ENCODE results near the gene NCK1.

Gene NCK1

DNA sequence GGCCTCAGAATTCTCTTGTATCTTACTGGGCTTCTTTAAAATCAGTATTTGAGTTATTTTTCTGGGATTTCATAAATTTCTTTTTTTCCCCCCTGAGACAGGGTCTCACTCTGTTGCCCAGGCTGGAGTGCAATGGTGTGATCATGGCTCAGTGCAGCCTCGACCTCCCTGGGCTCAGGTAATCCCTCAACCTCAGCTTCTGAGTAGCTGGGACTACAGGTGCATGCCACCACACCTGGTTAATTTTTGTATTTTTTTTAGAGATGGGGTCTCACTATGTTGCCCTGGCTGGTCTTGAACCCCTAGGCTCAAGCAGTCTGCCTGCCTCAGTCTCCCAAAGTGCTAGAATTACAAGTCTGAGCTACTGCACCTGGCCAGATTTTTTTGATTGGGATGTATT is 43.5 kb downstream of the NCK1 start:
- Mint-ChIP-seq H3K27me3 (no peaks in the 10 kb centered on the region), H3K36me3 (peaks cover 13% of the 10 kb centered on the region), H3K4me3 (no peak overlapping the region), H3K9me3 (peaks cover 6% of the 10 kb centered on the region), H3K27ac (no peak overlapping the region), H3K4me1 (peaks cover 51% of the 10 kb centered on the region)
- ATAC-seq (ENCODE audit: low read depth) (no peak), DNase-seq (ENCODE audit: low spot score in 2 of 2) (no peak)

DNA sequence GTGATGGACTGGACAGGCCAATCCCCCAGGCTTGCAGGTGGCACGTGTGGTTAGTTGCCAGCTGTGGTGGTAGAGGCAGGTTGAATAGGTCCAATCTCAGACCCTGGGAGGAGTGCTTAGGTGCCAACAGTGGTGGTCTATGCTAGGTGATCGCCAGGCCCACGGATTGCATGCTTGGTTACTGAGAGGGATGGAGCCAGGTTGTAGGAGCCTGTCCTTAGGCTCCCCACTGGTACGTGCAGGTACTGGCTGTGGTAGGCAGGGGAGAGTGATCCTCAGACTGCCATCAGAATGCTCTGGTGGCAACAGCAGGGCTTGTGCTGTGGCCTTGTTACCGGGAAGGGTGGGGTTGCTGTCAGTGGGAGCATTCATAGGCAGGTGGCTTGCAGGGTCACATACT is 44.7 kb downstream of the NCK1 start:
- peaks cover 8% of the 10 kb centered on the region for H3K9me3 Mint-ChIP-seq
- no peak for ATAC-seq (ENCODE audit: low read depth)
- H3K36me3 Mint-ChIP-seq, result peaks cover 19% of the 10 kb centered on the region
- H3K27me3 Mint-ChIP-seq, result no peaks in the 10 kb centered on the region
- H3K27ac Mint-ChIP-seq, result no peak overlapping the region
- H3K4me1 Mint-ChIP-seq, result peaks cover 43% of the 10 kb centered on the region
- DNase-seq (ENCODE audit: low spot score in 2 of 2), result no peak
- no peak overlapping the region for H3K4me3 Mint-ChIP-seq

DNA sequence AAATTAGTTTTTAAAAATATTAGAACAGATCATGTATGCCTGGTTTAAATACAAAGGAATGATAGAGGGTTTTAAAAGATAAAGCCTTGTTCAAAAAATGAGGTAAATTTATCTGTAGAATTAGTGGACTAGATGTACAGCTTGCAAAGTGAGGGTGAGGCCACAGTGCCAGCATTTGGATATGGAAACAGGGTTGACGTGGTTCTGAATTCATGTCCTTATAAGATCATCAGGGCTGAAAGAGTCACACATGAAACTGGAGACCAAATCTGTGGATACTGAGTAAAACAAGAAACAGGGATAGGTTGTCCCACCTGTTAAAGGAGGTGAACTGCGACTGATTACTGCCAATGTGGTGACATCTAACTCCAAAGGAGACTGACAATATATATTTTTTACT is 46.3 kb downstream of the NCK1 start:
- no peak for ATAC-seq (ENCODE audit: low read depth)
- Mint-ChIP-seq H3K9me3 (peaks cover 4% of the 10 kb centered on the region), H3K4me1 (peaks cover 36% of the 10 kb centered on the region), H3K4me3 (no peak overlapping the region), H3K36me3 (peaks cover 26% of the 10 kb centered on the region), H3K27ac (no peak overlapping the region), H3K27me3 (no peaks in the 10 kb centered on the region)
- no peak for DNase-seq (ENCODE audit: low spot score in 2 of 2)

DNA sequence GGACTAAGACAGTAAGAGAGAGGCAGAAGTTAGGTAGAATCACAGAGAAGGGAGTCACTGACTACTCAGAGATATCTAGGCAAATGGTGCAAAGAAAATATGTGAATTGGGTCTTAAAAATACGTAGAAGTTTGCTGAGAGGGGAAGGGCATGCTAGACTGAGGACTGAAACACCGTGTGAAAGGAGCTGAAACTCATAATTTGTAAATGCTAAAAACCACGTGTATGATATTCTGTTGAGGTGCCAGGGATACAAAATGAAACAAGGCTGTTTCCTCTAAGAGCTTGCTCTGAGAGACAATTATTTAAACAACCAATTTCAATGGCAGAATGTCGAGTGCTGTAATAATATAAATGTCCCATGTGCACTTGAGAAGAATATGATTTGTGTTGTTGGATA is 47.2 kb downstream of the NCK1 start:
- ATAC-seq (ENCODE audit: low read depth), result no peak
- Mint-ChIP-seq H3K9me3 (peaks cover 2% of the 10 kb centered on the region), H3K27me3 (no peaks in the 10 kb centered on the region), H3K4me3 (no peak overlapping the region), H3K36me3 (peaks cover 23% of the 10 kb centered on the region), H3K4me1 (peaks cover 36% of the 10 kb centered on the region), H3K27ac (peak overlapping the region; percentile 8)
- no peak for DNase-seq (ENCODE audit: low spot score in 2 of 2)

DNA sequence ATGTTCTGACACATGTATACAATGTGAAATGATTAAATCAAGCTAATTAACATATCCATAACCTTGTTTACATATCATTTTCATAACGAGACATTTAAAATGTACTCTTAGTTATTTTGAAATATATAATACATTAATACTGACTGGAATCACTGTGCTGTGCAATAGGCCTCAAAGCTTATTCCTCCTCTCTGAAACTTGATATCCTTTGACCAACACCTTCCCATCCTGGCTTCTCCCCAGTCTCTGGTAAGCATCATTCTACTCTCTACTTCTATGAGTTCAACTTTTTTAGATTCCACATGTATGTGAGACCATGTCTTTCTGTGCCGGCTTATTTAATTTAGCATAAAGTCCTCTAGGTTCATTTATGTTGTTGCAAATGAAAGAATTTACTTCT is 48.7 kb downstream of the NCK1 start:
- peak overlapping the region; percentile 7 for H3K27ac Mint-ChIP-seq
- no peak for ATAC-seq (ENCODE audit: low read depth)
- peaks cover 43% of the 10 kb centered on the region for H3K4me1 Mint-ChIP-seq
- DNase-seq (ENCODE audit: low spot score in 2 of 2), result no peak
- peaks cover 2% of the 10 kb centered on the region for H3K9me3 Mint-ChIP-seq
- no peaks in the 10 kb centered on the region for H3K27me3 Mint-ChIP-seq
- no peak overlapping the region for H3K4me3 Mint-ChIP-seq
- H3K36me3 Mint-ChIP-seq, result peaks cover 23% of the 10 kb centered on the region

DNA sequence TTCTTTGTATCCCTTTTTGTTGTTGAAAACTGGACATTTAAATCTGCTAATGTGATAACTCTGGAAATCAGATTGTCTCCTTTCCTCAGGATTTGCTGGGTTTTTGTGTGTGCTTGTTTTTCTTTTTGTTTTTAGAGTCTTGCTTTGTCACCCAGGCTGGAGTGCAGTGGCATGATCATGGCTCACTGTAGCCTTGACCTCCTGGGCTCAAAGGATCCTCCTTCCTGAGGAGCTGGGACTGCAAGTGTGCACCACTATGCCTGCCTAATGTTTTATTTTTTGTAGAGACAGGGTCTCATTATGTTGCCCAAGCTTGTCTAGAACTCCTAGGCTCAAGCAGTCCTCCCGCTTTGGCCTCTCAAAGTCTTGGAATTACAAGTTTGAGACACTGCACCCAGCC is 51.2 kb downstream of the NCK1 start:
- Mint-ChIP-seq H3K9me3 (peaks cover 2% of the 10 kb centered on the region), H3K36me3 (peaks cover 17% of the 10 kb centered on the region), H3K27ac (no peak overlapping the region), H3K4me1 (peaks cover 38% of the 10 kb centered on the region), H3K27me3 (no peaks in the 10 kb centered on the region), H3K4me3 (no peak overlapping the region)
- DNase-seq (ENCODE audit: low spot score in 2 of 2), result no peak
- no peak for ATAC-seq (ENCODE audit: low read depth)

DNA sequence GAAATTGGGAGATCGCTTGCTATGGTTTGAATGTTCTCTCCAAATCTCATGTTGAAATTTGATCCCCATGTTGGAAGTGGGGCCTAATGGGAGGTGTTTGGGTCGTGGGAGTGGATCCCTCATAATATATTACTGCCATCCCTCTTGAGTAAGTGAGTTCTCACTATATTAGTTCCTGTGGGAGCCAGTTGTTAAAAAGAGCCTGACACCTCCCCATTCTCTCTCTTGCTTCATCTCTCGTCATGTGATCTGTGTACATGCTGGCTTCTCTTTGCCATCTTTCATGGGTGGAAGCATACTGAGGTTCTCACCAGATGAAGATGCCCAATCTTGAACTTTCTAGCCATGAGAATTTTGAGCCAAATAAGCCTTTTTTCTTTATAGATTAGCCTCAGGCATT is 52.7 kb downstream of the NCK1 start:
- Mint-ChIP-seq H3K4me1 (peaks cover 30% of the 10 kb centered on the region), H3K4me3 (no peak overlapping the region), H3K27ac (no peak overlapping the region), H3K9me3 (peaks cover 2% of the 10 kb centered on the region), H3K36me3 (peaks cover 17% of the 10 kb centered on the region), H3K27me3 (no peaks in the 10 kb centered on the region)
- no peak for ATAC-seq (ENCODE audit: low read depth)
- DNase-seq (ENCODE audit: low spot score in 2 of 2), result no peak

DNA sequence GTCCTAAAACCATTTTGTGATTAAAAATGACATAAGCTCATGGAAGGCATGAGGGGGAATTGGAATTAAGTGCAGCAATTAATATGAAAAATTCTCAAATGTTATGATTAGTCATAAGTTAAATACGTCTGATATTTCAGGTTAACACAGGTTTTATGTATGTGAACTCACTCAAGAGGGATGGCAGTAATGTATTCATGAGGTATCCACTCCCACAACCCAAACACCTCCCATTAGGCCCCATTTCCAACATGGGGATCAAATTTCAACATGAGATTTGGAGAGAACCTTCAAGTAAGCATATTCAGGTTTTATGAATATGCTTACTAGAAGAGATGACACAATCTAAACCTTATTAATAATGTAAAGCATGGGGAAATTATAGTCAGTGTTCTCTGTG is 54.2 kb downstream of the NCK1 start:
- ATAC-seq (ENCODE audit: low read depth), result no peak
- Mint-ChIP-seq H3K27ac (no peak overlapping the region), H3K4me3 (no peak overlapping the region), H3K9me3 (peaks cover 2% of the 10 kb centered on the region), H3K4me1 (peaks cover 32% of the 10 kb centered on the region), H3K36me3 (peaks cover 16% of the 10 kb centered on the region), H3K27me3 (no peaks in the 10 kb centered on the region)
- DNase-seq (ENCODE audit: low spot score in 2 of 2), result no peak

DNA sequence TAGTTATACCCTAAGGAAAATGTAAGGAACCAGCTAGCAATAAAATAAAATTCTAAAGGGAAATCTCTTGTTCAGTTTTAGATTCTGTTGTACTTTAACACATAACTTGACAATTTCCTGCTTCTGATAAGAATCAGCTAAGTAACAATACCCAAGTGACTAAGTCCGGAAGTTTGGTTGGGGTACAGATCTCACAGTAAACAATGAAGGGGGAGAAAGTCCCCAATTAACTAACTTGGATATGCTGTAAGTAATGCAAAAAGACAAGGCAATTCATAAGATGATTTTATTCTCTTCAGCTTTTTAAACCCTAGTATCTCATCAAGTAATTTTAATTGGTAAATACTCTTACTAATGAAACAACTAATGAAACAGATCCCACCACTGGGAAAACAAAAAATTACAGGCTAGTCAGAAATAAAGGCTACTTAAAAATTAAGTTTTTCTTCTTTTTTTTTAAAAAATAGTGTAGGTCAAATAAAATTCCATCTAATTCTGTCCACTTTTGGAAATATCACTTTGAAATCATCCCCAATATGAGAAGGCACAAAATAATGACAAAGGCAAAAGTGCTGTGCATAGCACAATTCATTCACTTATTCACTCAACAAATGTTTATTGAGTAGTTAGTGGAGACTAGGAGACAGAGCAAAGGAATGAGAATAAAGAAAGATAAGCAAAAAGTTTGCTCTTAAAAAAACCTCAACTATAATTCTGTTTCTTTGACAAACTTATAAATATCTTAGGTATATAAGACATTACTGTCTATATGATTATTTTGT is 58.0 kb downstream of the NCK1 start:
- Mint-ChIP-seq H3K4me1 (peaks cover 43% of the 10 kb centered on the region), H3K4me3 (no peak overlapping the region), H3K36me3 (peaks cover 6% of the 10 kb centered on the region), H3K27ac (no peak overlapping the region), H3K27me3 (no peaks in the 10 kb centered on the region), H3K9me3 (peaks cover 2% of the 10 kb centered on the region)
- no peak for DNase-seq (ENCODE audit: low spot score in 2 of 2)
- ATAC-seq (ENCODE audit: low read depth), result no peak

DNA sequence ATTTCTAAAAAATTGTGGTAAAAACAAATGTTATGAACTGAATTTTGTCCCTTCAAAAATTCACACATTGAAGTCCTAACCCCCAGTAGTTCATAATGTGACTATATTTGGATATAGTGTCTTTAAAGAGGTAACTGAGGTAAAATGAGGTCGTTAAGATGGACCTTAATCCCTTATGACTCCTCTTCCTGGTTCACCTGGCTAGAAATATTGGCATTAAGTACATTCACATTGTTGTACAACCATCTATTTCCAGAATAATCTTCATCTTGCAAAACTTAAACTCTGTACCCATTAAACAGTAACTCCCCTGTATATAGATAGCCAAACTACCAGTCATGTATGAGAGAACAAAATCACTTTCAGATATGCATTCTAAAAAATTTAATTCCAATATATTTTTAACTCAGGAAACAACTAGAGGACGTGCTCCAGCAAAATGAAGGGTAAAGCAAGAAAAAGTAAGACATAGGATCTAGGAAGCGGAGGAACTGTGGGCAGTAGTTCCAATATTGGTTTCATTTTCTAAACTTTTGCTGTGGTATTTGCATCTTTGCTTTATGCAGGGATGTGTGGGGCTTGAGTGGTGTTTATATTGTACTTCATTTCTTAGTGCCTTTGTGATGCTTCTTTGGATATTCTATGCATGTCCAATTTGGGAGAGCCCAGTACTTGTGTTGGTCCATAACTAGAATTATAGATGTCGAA is 59.0 kb downstream of the NCK1 start:
- H3K4me1 Mint-ChIP-seq, result peaks cover 44% of the 10 kb centered on the region

DNA sequence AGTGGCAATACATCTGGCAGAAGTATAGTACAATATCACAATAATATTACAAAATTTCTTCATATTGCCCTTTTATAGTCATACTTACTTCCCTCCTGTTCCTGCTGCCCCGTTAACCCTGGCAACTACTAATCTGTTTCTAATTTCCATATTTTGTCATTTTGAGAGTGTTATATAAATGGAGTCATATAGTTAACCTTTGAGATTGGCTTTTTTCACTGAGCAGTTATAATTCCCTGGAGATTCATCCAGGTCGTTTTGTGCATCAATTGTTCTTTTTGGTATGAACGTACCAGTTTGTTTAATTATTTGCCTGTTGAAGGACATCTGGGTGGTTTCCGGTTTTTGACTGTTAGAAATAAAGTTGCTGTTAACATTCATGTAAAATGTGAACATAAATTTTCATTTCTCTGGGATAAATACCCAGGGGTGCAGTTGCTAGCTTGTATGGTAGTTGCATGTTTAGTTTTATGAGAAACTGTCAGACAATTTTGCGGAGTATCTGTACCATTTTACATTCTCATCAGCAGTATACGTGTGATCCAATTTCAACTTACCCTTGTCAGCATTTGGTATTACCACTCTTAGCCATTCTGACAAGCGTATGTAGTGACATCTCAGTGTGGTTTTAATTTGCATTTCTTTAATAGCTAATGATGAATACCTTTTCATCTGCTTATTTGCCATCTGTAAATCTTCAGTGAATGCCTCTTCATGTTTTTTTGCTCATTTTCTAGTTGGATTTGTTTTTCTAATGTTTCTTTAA is 63.6 kb downstream of the NCK1 start:
- Mint-ChIP-seq H3K27ac (peak overlapping the region; percentile 29), H3K9me3 (peaks cover 2% of the 10 kb centered on the region), H3K27me3 (no peaks in the 10 kb centered on the region), H3K4me1 (peaks cover 30% of the 10 kb centered on the region), H3K36me3 (peaks cover 20% of the 10 kb centered on the region), H3K4me3 (no peak overlapping the region)
- DNase-seq (ENCODE audit: low spot score in 2 of 2) (no peak), ATAC-seq (ENCODE audit: low read depth) (no peak)

More for the DNA sequence above, 59.0 kb downstream of the NCK1 start:
- Mint-ChIP-seq H3K4me3 (no peak overlapping the region), H3K27ac (peak overlapping the region; percentile 9), H3K9me3 (peaks cover 2% of the 10 kb centered on the region), H3K27me3 (no peaks in the 10 kb centered on the region), H3K36me3 (peaks cover 5% of the 10 kb centered on the region)
- DNase-seq (ENCODE audit: low spot score in 2 of 2) (no peak), ATAC-seq (ENCODE audit: low read depth) (no peak)

DNA sequence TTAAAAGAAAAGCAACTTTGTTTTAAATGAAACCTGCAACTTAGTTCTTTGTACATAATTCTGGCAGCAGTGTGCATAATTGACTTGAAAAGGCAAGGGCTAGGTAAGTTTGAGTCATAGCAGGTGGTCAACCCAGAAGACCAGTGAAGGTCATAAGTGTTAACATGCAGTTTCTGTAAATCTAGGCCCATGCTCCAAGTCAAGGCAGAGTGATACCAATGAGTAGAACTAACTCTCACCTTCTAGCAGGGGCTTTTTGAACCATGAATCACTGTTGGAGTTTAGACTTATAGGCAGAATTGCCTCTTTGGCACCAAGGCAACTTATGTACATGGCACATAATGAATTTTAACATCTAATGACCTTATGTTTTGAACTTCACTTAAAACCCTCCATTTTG is 66.2 kb downstream of the NCK1 start:
- Mint-ChIP-seq H3K4me1 (peaks cover 27% of the 10 kb centered on the region), H3K9me3 (no peaks in the 10 kb centered on the region), H3K27ac (no peak overlapping the region), H3K4me3 (no peak overlapping the region), H3K27me3 (no peaks in the 10 kb centered on the region), H3K36me3 (peaks cover 27% of the 10 kb centered on the region)
- DNase-seq (ENCODE audit: low spot score in 2 of 2), result no peak
- no peak for ATAC-seq (ENCODE audit: low read depth)

DNA sequence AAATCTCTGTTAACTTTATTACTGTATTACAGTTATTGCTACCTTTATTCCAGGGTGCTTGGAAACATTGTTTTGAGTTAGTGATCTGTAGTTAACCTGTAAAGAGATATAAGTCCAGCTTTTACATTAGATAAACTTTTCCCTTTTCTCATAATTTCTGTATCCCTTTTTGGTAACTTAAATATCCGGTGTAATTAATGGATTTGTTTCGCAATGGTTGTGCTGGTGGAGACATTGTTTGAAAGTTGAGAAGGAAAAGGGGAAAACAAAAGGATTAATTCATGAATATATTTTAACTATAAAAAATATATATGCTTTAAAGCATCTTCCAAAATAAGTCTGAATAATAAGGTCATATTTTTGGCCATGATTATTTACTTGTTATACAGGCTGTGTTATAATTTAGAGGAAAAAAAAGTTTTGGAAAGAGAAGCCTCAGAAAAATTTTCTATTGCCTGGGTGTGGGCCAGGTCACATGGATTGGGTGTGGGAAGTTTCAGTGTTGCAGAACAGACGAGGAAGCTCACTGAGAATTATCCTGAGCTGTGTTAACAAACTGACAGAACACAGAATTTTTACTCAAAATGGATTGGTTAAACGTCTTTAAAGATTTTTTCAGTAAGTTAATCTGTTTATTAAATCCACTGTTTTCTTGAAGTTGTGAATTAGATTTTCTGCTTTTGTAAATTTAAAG is 68.1 kb downstream of the NCK1 start:
- Mint-ChIP-seq H3K4me3 (no peak overlapping the region), H3K36me3 (peaks cover 33% of the 10 kb centered on the region)

DNA sequence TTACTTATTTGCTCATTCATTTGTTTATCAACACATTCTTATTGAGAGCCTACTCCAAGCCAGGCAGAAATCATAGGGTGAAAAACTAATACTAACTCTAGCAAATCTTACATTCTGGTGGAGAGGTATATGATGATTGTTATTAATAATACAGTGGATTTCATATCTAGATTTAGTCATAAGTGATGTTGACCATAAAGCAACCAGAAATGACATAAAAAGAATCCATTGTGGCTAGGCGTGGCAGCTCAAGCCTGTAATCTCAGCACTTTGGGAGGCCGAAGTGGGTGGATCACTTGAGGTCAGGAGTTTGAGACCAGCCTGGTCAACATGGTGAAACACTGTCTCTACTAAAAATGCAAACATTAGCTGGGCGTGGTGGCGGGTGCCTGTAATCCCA is 69.6 kb downstream of the NCK1 start:
- H3K4me3 Mint-ChIP-seq, result no peak overlapping the region
- DNase-seq (ENCODE audit: low spot score in 2 of 2) (no peak), ATAC-seq (ENCODE audit: low read depth) (no peak)
- peaks cover 42% of the 10 kb centered on the region for H3K36me3 Mint-ChIP-seq
- H3K9me3 Mint-ChIP-seq, result peaks cover 2% of the 10 kb centered on the region
- H3K27ac Mint-ChIP-seq, result peak overlapping the region; percentile 83
- peaks cover 16% of the 10 kb centered on the region for H3K4me1 Mint-ChIP-seq
- no peaks in the 10 kb centered on the region for H3K27me3 Mint-ChIP-seq

More for the DNA sequence above, 68.1 kb downstream of the NCK1 start:
- Mint-ChIP-seq H3K27ac (no peak overlapping the region), H3K27me3 (no peaks in the 10 kb centered on the region), H3K4me1 (peaks cover 19% of the 10 kb centered on the region), H3K9me3 (no peaks in the 10 kb centered on the region)
- no peak for DNase-seq (ENCODE audit: low spot score in 2 of 2)
- no peak for ATAC-seq (ENCODE audit: low read depth)

All from memory B cell (primary cell).